MCF 10A (cell line): Measurements from ENCODE around the gene SLC44A5. TPM values are rescaled to one million over a fixed set of nuclear protein-coding genes. Genes with fewer than 3 reads are reported as not detected.
A peak's percentile ranks its signal among the peaks of the same experiment; 100 is the strongest.
"Not testable (repeated sequence)": the region's sequence is repeated elsewhere in the genome, so short reads cannot be mapped to it uniquely, and the experiment has no call there.

Experiments
- BruUV-seq: library from RNA; stranded (reverse); fragments of 400-500 nt; replicated peaks from 2 replicates; lab custom pipeline; 2021; lab: Mats Ljungman, UMichigan
- CTCF ChIA-PET: fragments of 300-600 bp; sonication (Branson Sonifier 250); formaldehyde crosslinking; extraction: SDS; loops from one replicate; lab custom pipeline; 2021; ENCODE audit warnings: antibody characterized with exemption, inconsistent platforms; lab: Yijun Ruan, JAX
- POLR2A ChIA-PET: fragments of 300-600, 350-650 bp; sonication (Branson Sonifier 250); formaldehyde crosslinking; extraction: SDS; loops from one replicate; lab custom pipeline; 2020; ENCODE audit warnings: antibody characterized with exemption, inconsistent platforms; lab: Yijun Ruan, JAX
- DNase-seq: peaks from one replicate; pipeline ENCODE4 v3.0.0-alpha.2; 2018; ENCODE audit not compliant: unreplicated experiment
- H3K27ac Mint-ChIP-seq: one replicate; pipeline ENCODE4 v1.8.0; 2022; ENCODE audit warnings: mild to moderate bottlenecking, low read depth, mixed read lengths; ENCODE audit not compliant: unreplicated experiment
- H3K27me3 Mint-ChIP-seq: one replicate; pipeline ENCODE4 v1.8.0; 2022; ENCODE audit warnings: mixed read lengths; ENCODE audit not compliant: insufficient read depth, unreplicated experiment
- H3K36me3 Mint-ChIP-seq: one replicate; pipeline ENCODE4 v1.8.0; 2022; ENCODE audit warnings: mild to moderate bottlenecking, moderate library complexity, mixed read lengths; ENCODE audit not compliant: insufficient read depth, unreplicated experiment
- H3K4me1 Mint-ChIP-seq: one replicate; pipeline ENCODE4 v1.8.0; 2022; ENCODE audit warnings: mixed read lengths; ENCODE audit not compliant: insufficient read depth, unreplicated experiment
- H3K4me3 Mint-ChIP-seq: one replicate; pipeline ENCODE4 v1.8.0; 2022; ENCODE audit warnings: mild to moderate bottlenecking, moderate library complexity, mixed read lengths; ENCODE audit not compliant: unreplicated experiment
- H3K9me3 Mint-ChIP-seq: one replicate; pipeline ENCODE4 v1.8.0; 2022; ENCODE audit warnings: mixed read lengths; ENCODE audit not compliant: unreplicated experiment
- intact Hi-C: fragments of 100-400 bp; cut with micrococcal nuclease; formaldehyde crosslinking; loops from 2 replicates; pipeline ENCODE4 v1.14.1; 2022
- total RNA-seq: library from RNA; stranded (reverse); gene quantifications from 2 replicates; pipeline ENCODE4 v1.2.3, GENCODE V29; 2022
- TF ChIP-seq, protein P1 (sequence below): fragments of 200-600 bp; IDR thresholded peaks from one replicate; pipeline ENCODE4 v1.8.0; 2022; ENCODE audit warnings: antibody characterized with exemption, mild to moderate bottlenecking; ENCODE audit not compliant: unreplicated experiment

SLC44A5 gene
- total RNA-seq, 1 experiment from 2014 or later, result 14.3 TPM

GRCh38 chr1:75373542-75374159 is 237.3 kb downstream of the SLC44A5 start:
- Mint-ChIP-seq H3K36me3 (peaks cover 2% of the 10 kb centered on the region), H3K27ac (no peak overlapping the region), H3K9me3 (no peaks in the 10 kb centered on the region), H3K4me1 (peaks cover 16% of the 10 kb centered on the region), H3K4me3 (peak overlapping the region; percentile 75), H3K27me3 (no peaks in the 10 kb centered on the region)
- TF ChIP-seq, protein P1, sequence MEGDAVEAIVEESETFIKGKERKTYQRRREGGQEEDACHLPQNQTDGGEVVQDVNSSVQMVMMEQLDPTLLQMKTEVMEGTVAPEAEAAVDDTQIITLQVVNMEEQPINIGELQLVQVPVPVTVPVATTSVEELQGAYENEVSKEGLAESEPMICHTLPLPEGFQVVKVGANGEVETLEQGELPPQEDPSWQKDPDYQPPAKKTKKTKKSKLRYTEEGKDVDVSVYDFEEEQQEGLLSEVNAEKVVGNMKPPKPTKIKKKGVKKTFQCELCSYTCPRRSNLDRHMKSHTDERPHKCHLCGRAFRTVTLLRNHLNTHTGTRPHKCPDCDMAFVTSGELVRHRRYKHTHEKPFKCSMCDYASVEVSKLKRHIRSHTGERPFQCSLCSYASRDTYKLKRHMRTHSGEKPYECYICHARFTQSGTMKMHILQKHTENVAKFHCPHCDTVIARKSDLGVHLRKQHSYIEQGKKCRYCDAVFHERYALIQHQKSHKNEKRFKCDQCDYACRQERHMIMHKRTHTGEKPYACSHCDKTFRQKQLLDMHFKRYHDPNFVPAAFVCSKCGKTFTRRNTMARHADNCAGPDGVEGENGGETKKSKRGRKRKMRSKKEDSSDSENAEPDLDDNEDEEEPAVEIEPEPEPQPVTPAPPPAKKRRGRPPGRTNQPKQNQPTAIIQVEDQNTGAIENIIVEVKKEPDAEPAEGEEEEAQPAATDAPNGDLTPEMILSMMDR, result no peak
- DNase-seq, result no peak
- ChIA-PET CTCF (interaction anchor here (0.7 to 2.6 kb wide), 3 partner anchors 32 to 108 kb away, joined by 3 to 10 read pairs (median 3); no protein-coding TSS in a partner anchor), POLR2A (interaction anchor here (0.6 to 1.7 kb wide), 4 partner anchors 16 to 416 kb away, joined by 3 to 6 read pairs (median 3); no protein-coding TSS in a partner anchor)
- no TSS peak for BruUV-seq
- intact Hi-C loops, result no loop called here

DNA sequence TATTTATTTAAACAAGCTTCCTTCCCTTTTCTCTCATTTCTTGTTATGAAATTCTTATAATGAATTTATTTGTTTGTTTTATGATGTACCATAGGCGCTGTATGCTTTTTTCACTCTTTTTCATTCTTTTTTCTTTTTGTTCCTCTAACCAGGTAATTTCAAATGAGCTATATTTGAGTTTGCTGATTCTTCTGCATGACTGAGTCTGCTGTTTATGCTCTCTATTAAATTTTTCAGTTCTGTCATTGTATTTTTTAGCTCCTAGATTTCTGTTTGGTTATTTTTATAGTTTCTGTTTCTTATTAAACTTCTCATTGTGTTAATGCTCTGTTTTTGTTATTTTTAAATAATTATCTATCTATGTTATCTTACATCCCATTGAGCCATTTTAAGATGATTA is 244.3 kb downstream of the SLC44A5 start:
- no TSS peak for BruUV-seq
- CTCF ChIA-PET, result interaction anchor here (1.1 to 1.8 kb wide), 2 partner anchors 100 to 196 kb away, joined by 3 to 6 read pairs; no protein-coding TSS in a partner anchor

DNA sequence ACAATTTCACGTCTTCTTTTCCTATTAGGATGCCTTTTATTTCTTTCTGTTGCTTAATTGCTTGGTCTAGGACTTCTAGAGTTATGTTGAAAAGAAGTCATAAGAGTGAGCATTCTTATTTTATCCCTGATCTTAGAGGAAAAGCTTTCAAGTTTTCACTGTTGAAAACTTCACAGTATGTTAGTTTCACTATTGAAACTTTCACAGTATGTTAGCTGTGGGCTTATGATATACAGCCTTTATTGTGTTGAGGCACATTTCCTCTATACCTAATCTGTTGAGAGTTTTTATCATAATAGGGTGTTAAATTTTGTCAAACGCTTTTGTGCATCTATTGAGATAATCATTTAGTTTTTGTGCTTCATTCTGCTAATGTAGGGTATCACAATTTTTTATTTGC is 249.7 kb downstream of the SLC44A5 start:
- Mint-ChIP-seq H3K36me3 (peaks cover 8% of the 10 kb centered on the region), H3K27me3 (no peaks in the 10 kb centered on the region), H3K27ac (no peak overlapping the region), H3K4me3 (no peak overlapping the region), H3K4me1 (no peaks in the 10 kb centered on the region), H3K9me3 (peaks cover 1% of the 10 kb centered on the region)
- ChIA-PET POLR2A (no interaction called here), CTCF (interaction anchor here (0.6 kb wide), 1 partner anchor 40 kb away, joined by 4 read pairs; no protein-coding TSS in a partner anchor)
- BruUV-seq, result no TSS peak
- DNase-seq, result no peak
- TF ChIP-seq, protein P1, result no peak
- intact Hi-C loops, result no loop called here

More for the DNA sequence above, 244.3 kb downstream of the SLC44A5 start:
- H3K36me3 Mint-ChIP-seq, result peaks cover 33% of the 10 kb centered on the region
- intact Hi-C loops, result no loop called here
- H3K4me3 Mint-ChIP-seq, result no peak overlapping the region
- peaks cover 7% of the 10 kb centered on the region for H3K4me1 Mint-ChIP-seq
- peak overlapping the region; percentile 49 for H3K27ac Mint-ChIP-seq
- no peaks in the 10 kb centered on the region for H3K27me3 Mint-ChIP-seq
- DNase-seq, result no peak
- peaks cover 8% of the 10 kb centered on the region for H3K9me3 Mint-ChIP-seq
- POLR2A ChIA-PET, result interaction anchor here (0.7 to 1.4 kb wide), 3 partner anchors 8 to 19 kb away, joined by 3 to 4 read pairs (median 3); no protein-coding TSS in a partner anchor
- TF ChIP-seq, protein P1, result no peak

GRCh38 chr1:75354267-75354666 is 256.6 kb downstream of the SLC44A5 start:
- CTCF ChIA-PET, result interaction anchor here (0.7 to 1.1 kb wide), 2 partner anchors 35 to 134 kb away, joined by 3 read pairs; no protein-coding TSS in a partner anchor
- DNase-seq, H3K9me3 Mint-ChIP-seq, H3K36me3 Mint-ChIP-seq, BruUV-seq, intact Hi-C loops, H3K27ac Mint-ChIP-seq, H3K27me3 Mint-ChIP-seq, H3K4me3 Mint-ChIP-seq, H3K4me1 Mint-ChIP-seq: not testable (repeated sequence)
- POLR2A ChIA-PET, result interaction anchor here (0.7 to 1.8 kb wide), 3 partner anchors 12 to 69 kb away, joined by 3 to 4 read pairs (median 4); no protein-coding TSS in a partner anchor
